Endothelial cell of umbilical vein (primary cell): ENCODE measurements around the gene PAX3. TPM values are rescaled to one million over a fixed set of nuclear protein-coding genes. Genes with fewer than 3 reads are reported as not detected.

Source experiments
- BruUV-seq: library from RNA; stranded (reverse); fragments of 400-500 nt; replicated peaks from 2 replicates; lab custom pipeline; 2021; lab: Mats Ljungman, UMichigan
- CTCF ChIA-PET: fragments of 300-600, 350-600 bp; sonication (Branson Sonifier 250); formaldehyde crosslinking; loops from one replicate; lab custom pipeline; 2021; ENCODE audit warnings: antibody characterized with exemption, inconsistent platforms; lab: Charles Lee
- POLR2A ChIA-PET: fragments of 300-600, 350-600 bp; sonication (Branson Sonifier 250); formaldehyde crosslinking; loops from one replicate; lab custom pipeline; 2021; ENCODE audit warnings: antibody characterized with exemption, inconsistent platforms; lab: Charles Lee
- DNase-seq: peaks from one replicate; pipeline ENCODE4 v3.0.0-alpha.2; 2011; ENCODE audit warnings: low read depth, low spot score
- FAIRE-seq: peaks from 2 replicates; lab custom pipeline; 2011; peaks lifted over from hg19 to GRCh38; lab: Jason Lieb, UNC
- H2AFZ ChIP-seq: 2 replicates; pipeline ENCODE4 v1.6.0; 2012; ENCODE audit warnings: low read depth, low read length, control low read depth, inconsistent platforms
- H3K27ac ChIP-seq: 2 replicates; pipeline ENCODE4 v1.5.1; 2011; ENCODE audit warnings: low read depth, mild to moderate bottlenecking, control low read depth, low read length, moderate library complexity; ENCODE audit not compliant: insufficient read depth
- H3K27me3 ChIP-seq, 2 experiments: 2 replicates each; pipeline versions ENCODE4 v1.6.0 to v1.6.1; 2011; ENCODE audit warnings: low read length in 2 of 2, mixed read lengths in 1 of 2; ENCODE audit not compliant: control insufficient read depth in 2 of 2, insufficient read depth in 2 of 2
- H3K36me3 ChIP-seq, 2 experiments: 2 replicates in 1 of 2; 3 replicates in 1 of 2; pipeline ENCODE4 v1.5.1; 2011; ENCODE audit warnings: low read length in 2 of 2, mild to moderate bottlenecking in 1 of 2, moderate library complexity in 1 of 2; ENCODE audit not compliant: control insufficient read depth in 2 of 2, insufficient read depth in 2 of 2; ENCODE audit errors: extremely low read depth in 1 of 2
- H3K4me1 ChIP-seq: 3 replicates; pipeline ENCODE4 v1.5.1; 2011; ENCODE audit warnings: mild to moderate bottlenecking, low read length; ENCODE audit not compliant: control insufficient read depth, insufficient read depth; ENCODE audit errors: extremely low read depth
- H3K4me2 ChIP-seq: 2 replicates; pipeline ENCODE4 v1.6.1; 2011; ENCODE audit warnings: low read length, control low read depth, mixed read lengths; ENCODE audit not compliant: insufficient read depth
- H3K4me3 ChIP-seq, 3 experiments: fragments of 200-600 bp in 1 of 3; sonication (generic), shearing (Covaris generic) in 1 of 3; replicated peaks in 1 of 3; 2 replicates each; pipeline ENCODE4 v1.5.1; 2011 to 2016; ENCODE audit warnings: control low read depth in 3 of 3, low read length in 3 of 3, mild to moderate bottlenecking in 2 of 3, inconsistent platforms in 1 of 3, low read depth in 1 of 3, moderate library complexity in 1 of 3; ENCODE audit not compliant: insufficient read depth in 1 of 3
- H3K79me2 ChIP-seq: 2 replicates; pipeline ENCODE4 v1.6.0; 2012; ENCODE audit warnings: low read length, inconsistent platforms; ENCODE audit not compliant: control insufficient read depth, insufficient read depth
- H3K9ac ChIP-seq: replicated peaks from 2 replicates; pipeline ENCODE3; 2011; ENCODE audit warnings: low read length, control low read depth; ENCODE audit not compliant: insufficient read depth; ENCODE audit errors: extremely low read depth
- H3K9me1 ChIP-seq: replicated peaks from 3 replicates; pipeline ENCODE4 v1.6.0; 2011; ENCODE audit warnings: mild to moderate bottlenecking, low read length; ENCODE audit not compliant: control insufficient read depth, insufficient read depth; ENCODE audit errors: extremely low read depth
- H3K9me3 ChIP-seq: replicated peaks from 2 replicates; pipeline ENCODE4 v1.5.1; 2012; ENCODE audit warnings: low read length, inconsistent platforms; ENCODE audit not compliant: control insufficient read depth, insufficient read depth
- H4K20me1 ChIP-seq: replicated peaks from 2 replicates; pipeline ENCODE3; 2011; ENCODE audit warnings: mild to moderate bottlenecking, low read length; ENCODE audit not compliant: control insufficient read depth, insufficient read depth; ENCODE audit errors: extremely low read depth
- CTCF ChIP-seq, 2 donors: IDR thresholded peaks; 1 replicate in 1 of 2; 2 replicates in 1 of 2; pipeline ENCODE4 v1.5.1; 2011; ENCODE audit warnings: low read length in 2 of 2, mild to moderate bottlenecking in 2 of 2, moderate library complexity in 2 of 2, control low read depth in 1 of 2, inconsistent platforms in 1 of 2, low read depth in 1 of 2; ENCODE audit not compliant: insufficient read depth in 1 of 2; ENCODE audit errors: extremely low read depth in 1 of 2
- EZH2 ChIP-seq: IDR thresholded peaks from 2 replicates; pipeline ENCODE4 v1.6.1; 2012; ENCODE audit warnings: borderline replicate concordance, low read depth, mild to moderate bottlenecking, moderate library complexity, low read length, inconsistent platforms; ENCODE audit not compliant: severe bottlenecking
- FOS ChIP-seq: IDR thresholded peaks from 2 replicates; pipeline ENCODE4 v1.6.1; 2011; ENCODE audit warnings: mild to moderate bottlenecking, low read length, moderate library complexity, borderline replicate concordance; ENCODE audit not compliant: insufficient read depth
- GATA2 ChIP-seq: IDR thresholded peaks from 2 replicates; pipeline ENCODE4 v1.7.0; 2011; ENCODE audit warnings: low read depth, mild to moderate bottlenecking, moderate library complexity, mixed read lengths, low read length; ENCODE audit not compliant: insufficient read length, insufficient read depth
- JUN ChIP-seq: IDR thresholded peaks from 2 replicates; pipeline ENCODE4 v1.6.1; 2011; ENCODE audit warnings: borderline replicate concordance, low read depth; ENCODE audit not compliant: insufficient read length, insufficient read depth
- MAX ChIP-seq: IDR thresholded peaks from 2 replicates; pipeline ENCODE4 v1.6.1; 2011; ENCODE audit not compliant: insufficient read depth, insufficient read length
- MYC ChIP-seq: IDR thresholded peaks from one replicate; pipeline ENCODE4 v1.6.1; 2011; ENCODE audit warnings: mild to moderate bottlenecking, low read depth, low read length
- POLR2A ChIP-seq: IDR thresholded peaks from 2 replicates; pipeline ENCODE4 v1.6.1; 2012; ENCODE audit warnings: low read depth, mild to moderate bottlenecking, control low read depth, low read length
- POLR2AphosphoS5 ChIP-seq: IDR thresholded peaks from 2 replicates; pipeline ENCODE4 v1.6.1; 2012; ENCODE audit warnings: low read depth, mild to moderate bottlenecking, control low read depth, low read length, moderate library complexity; ENCODE audit not compliant: insufficient read depth
- dilution Hi-C: fragments of 300-500 bp; cut with MboI; formaldehyde crosslinking; loops from one replicate; pipeline ENCODE4 v1.15.0; 2019; ENCODE audit warnings: low sequenced_read_pairs; ENCODE audit not compliant: extremely low pct_ligation_motif_present
- intact Hi-C: fragments of 100-400 bp; cut with micrococcal nuclease; formaldehyde crosslinking; loops from one replicate; pipeline ENCODE4 v1.10.0; 2022
- polyA plus RNA-seq, 4 experiments: library from polyadenylated mRNA; depleted of rRNA in 3 of 4; stranded (reverse) in 3 of 4; unstranded in 1 of 4; fragments of >200 nt; gene quantifications; 2 replicates each; pipeline versions ENCODE4 v1.2.1 to v1.2.3, GENCODE V29; 2011 to 2012; ENCODE audit warnings: missing spikeins in 1 of 4
- total RNA-seq: library from RNA; stranded (reverse); gene quantifications from 2 replicates; pipeline ENCODE4 v1.2.3, GENCODE V29; 2021

The PAX3 gene
- total and polyA plus RNA-seq, 2 donors (not counting 3 experiments of a cell fraction or from before 2014, with no cell fraction given) = not detected

GRCh38 chr2:222179592-222179991, 119.2 kb downstream of the PAX3 start:
- DNase-seq = no peak
- H3K4me2 ChIP-seq = no peak overlapping the region
- CTCF ChIA-PET = no interaction called here
- H3K9me3 ChIP-seq = no peaks in the 10 kb centered on the region
- POLR2A ChIA-PET = no interaction called here
- no peak overlapping the region for H3K9ac ChIP-seq
- H3K4me3 ChIP-seq = no peak overlapping the region
- no peaks in the 10 kb centered on the region for H3K36me3 ChIP-seq
- no peaks in the 10 kb centered on the region for H3K27me3 ChIP-seq
- TF ChIP-seq POLR2A (no peak), JUN (no peak), CTCF (IDR thresholded peaks at IDR 0.05; ENCODE audit: extremely low read depth in 1 of 2, insufficient read depth in 1 of 2, low read depth in 1 of 2, low read length in 2 of 2) (no peak), MYC (no peak), FOS (no peak), MAX (no peak), GATA2 (no peak), EZH2 (no peak), POLR2AphosphoS5 (no peak)
- dilution Hi-C loops (no loop called here), intact Hi-C loops (no loop called here)
- H3K27ac ChIP-seq = no peak overlapping the region
- H4K20me1 ChIP-seq = no peaks in the 10 kb centered on the region
- H3K4me1 ChIP-seq = no peaks in the 10 kb centered on the region
- BruUV-seq = no TSS peak
- no peaks in the 10 kb centered on the region for H3K79me2 ChIP-seq
- no peak overlapping the region for H2AFZ ChIP-seq
- no peaks in the 10 kb centered on the region for H3K9me1 ChIP-seq
- no peak for FAIRE-seq
